HepG2 (cell line): ENCODE data around the gene ITGB7. TPM values are rescaled to one million over a fixed set of nuclear protein-coding genes. Genes with fewer than 3 reads are reported as not detected.

Experiments used
- AKAP8 ChIP-seq: sonication (generic); formaldehyde crosslinking; IDR thresholded peaks from 2 replicates; pipeline ENCODE4 v1.5.1; 2020; ENCODE audit warnings: mild to moderate bottlenecking, missing genetic modification reagents
- ARID3A ChIP-seq: IDR thresholded peaks from 2 replicates; pipeline ENCODE4 v1.6.1; 2012; ENCODE audit warnings: low read depth, low read length, improper control_type of control experiment
- DNMT1 ChIP-seq: sonication (generic); formaldehyde crosslinking; IDR thresholded peaks from 2 replicates; pipeline ENCODE4 v1.5.1; 2020; ENCODE audit warnings: mild to moderate bottlenecking, missing genetic modification reagents
- FOXP1 ChIP-seq, 2 experiments: fragments of 450-650 bp in 1 of 2; IDR thresholded peaks; 2 replicates each; pipeline ENCODE4 v1.6.1; 2017 to 2018; ENCODE audit warnings: antibody characterized with exemption in 1 of 2
- KDM5B ChIP-seq: sonication (generic); formaldehyde crosslinking; IDR thresholded peaks from 2 replicates; pipeline ENCODE4 v1.4.0; 2020; ENCODE audit warnings: missing genetic modification reagents, mild to moderate bottlenecking, borderline replicate concordance
- MTF2 ChIP-seq: sonication (generic); formaldehyde crosslinking; IDR thresholded peaks from 2 replicates; pipeline ENCODE4 v1.5.0; 2020; ENCODE audit warnings: missing genetic modification reagents, borderline replicate concordance
- NFATC3 ChIP-seq: sonication (generic); formaldehyde crosslinking; IDR thresholded peaks from 2 replicates; pipeline ENCODE4 v1.5.1; 2020; ENCODE audit warnings: mild to moderate bottlenecking, missing genetic modification reagents
- NFIC ChIP-seq: IDR thresholded peaks from 2 replicates; pipeline ENCODE4 v1.6.1; 2012; ENCODE audit warnings: mild to moderate bottlenecking, low read length, inconsistent platforms
- NR2F2 ChIP-seq: IDR thresholded peaks from 2 replicates; pipeline ENCODE4 v1.6.1; 2012; ENCODE audit warnings: low read depth, inconsistent platforms, borderline replicate concordance
- SP4 ChIP-seq: sonication (generic); formaldehyde crosslinking; IDR thresholded peaks from 2 replicates; pipeline ENCODE4 v1.8.1; 2023; ENCODE audit warnings: mild to moderate bottlenecking, missing genetic modification reagents
- SPEN ChIP-seq: sonication (generic); formaldehyde crosslinking; IDR thresholded peaks from 2 replicates; pipeline ENCODE4 v1.5.1; 2020; ENCODE audit warnings: low read depth, mild to moderate bottlenecking, missing genetic modification reagents
- TMF1 ChIP-seq: sonication (generic); formaldehyde crosslinking; IDR thresholded peaks from 2 replicates; pipeline ENCODE4 v1.8.1; 2022; ENCODE audit warnings: low read depth, missing genetic modification reagents
- ZBTB34 ChIP-seq: sonication (generic); formaldehyde crosslinking; IDR thresholded peaks from 2 replicates; pipeline ENCODE4 v1.8.0; 2022; ENCODE audit warnings: mild to moderate bottlenecking, missing genetic modification reagents
- ZC3H4 ChIP-seq: sonication (generic); formaldehyde crosslinking; IDR thresholded peaks from 2 replicates; pipeline ENCODE4 v1.4.0; 2020; ENCODE audit warnings: missing genetic modification reagents, borderline replicate concordance
- ZFAT ChIP-seq: sonication (generic); formaldehyde crosslinking; conservative IDR thresholded peaks from 2 replicates; pipeline ENCODE4 v1.8.1; 2023; ENCODE audit warnings: missing genetic modification reagents, inconsistent platforms
- ZFP37 ChIP-seq: sonication (generic); formaldehyde crosslinking; IDR thresholded peaks from 2 replicates; pipeline ENCODE4 v1.4.0; 2020; ENCODE audit warnings: missing genetic modification reagents, borderline replicate concordance
- ZKSCAN1 ChIP-seq: fragments of 150-350 bp; IDR thresholded peaks from 2 replicates; pipeline ENCODE4 v1.6.1; 2014; ENCODE audit warnings: low read length
- ZMAT3 ChIP-seq: sonication (generic); formaldehyde crosslinking; conservative IDR thresholded peaks from 2 replicates; pipeline ENCODE4 v1.7.0; 2021; ENCODE audit warnings: missing genetic modification reagents
- ZNF12 ChIP-seq: sonication (generic); formaldehyde crosslinking; IDR thresholded peaks from 2 replicates; pipeline ENCODE4 v1.5.0; 2020; ENCODE audit warnings: missing genetic modification reagents
- ZNF354B ChIP-seq: sonication (generic); formaldehyde crosslinking; IDR thresholded peaks from 2 replicates; pipeline ENCODE4 v1.8.0; 2022; ENCODE audit warnings: mild to moderate bottlenecking, missing genetic modification reagents
- ZNF574 ChIP-seq: sonication (generic); formaldehyde crosslinking; IDR thresholded peaks from 2 replicates; pipeline ENCODE4 v1.4.0; 2020; ENCODE audit warnings: missing genetic modification reagents
- ZNF737 ChIP-seq: sonication (generic); formaldehyde crosslinking; IDR thresholded peaks from 2 replicates; pipeline ENCODE4 v1.5.0; 2020; ENCODE audit warnings: missing genetic modification reagents, mild to moderate bottlenecking, borderline replicate concordance
- ZNF792 ChIP-seq: IDR thresholded peaks from 2 replicates; pipeline ENCODE4 v1.6.1; 2016
- polyA plus RNA-seq, 8 experiments: library from polyadenylated mRNA; depleted of rRNA in 3 of 8; stranded (reverse) in 7 of 8; unstranded in 1 of 8; fragments of >200 nt; fragmentation: Illumina TruSeq in 4 of 8; extraction: Trizol in 4 of 8; gene quantifications; 2 replicates each; pipeline versions ENCODE4 v1.2.1 to v1.2.3, GENCODE V29; 2011 to 2016; ENCODE audit warnings: low read depth in 4 of 8, missing spikeins in 1 of 8, mixed read lengths in 1 of 8; ENCODE audit not compliant: insufficient read depth in 1 of 8
- total RNA-seq, 5 experiments: library from RNA; depleted of rRNA; stranded (reverse); fragments of >200 nt; fragmentation: Illumina TruSeq; extraction: Trizol; gene quantifications; 2 replicates each; pipeline ENCODE4 v1.2.3, GENCODE V29; 2016; ENCODE audit warnings: low read depth in 1 of 5
- TF ChIP-seq, protein P1 (sequence below): sonication (generic); formaldehyde crosslinking; IDR thresholded peaks from 2 replicates; pipeline ENCODE4 v1.5.0; 2020; ENCODE audit warnings: missing genetic modification reagents

The ITGB7 gene
- total and polyA plus RNA-seq, 2 of the 13 experiments (the other 11 are each of a cell fraction or from before 2014, with no cell fraction given) = 0.16 to 0.18 TPM

- TF ChIP-seq ZNF574 (no peak), SP4 (CRISPR knock-in tag) (no peak), AKAP8 (no peak), TMF1 (CRISPR knock-in tag) (0 out of 2 replicates have a peak, but pooled peaks have one; percentile 20), SPEN (CRISPR knock-in tag) (no peak), ZFAT (no peak), DNMT1 (CRISPR knock-in tag) (0 out of 2 replicates have a peak, but pooled peaks have one; percentile 60), ZKSCAN1 (no peak), ARID3A (no peak), NFATC3 (CRISPR knock-in tag) (no peak), ZMAT3 (CRISPR knock-in tag) (0 out of 2 replicates have a peak, but pooled peaks have one; percentile 19), ZNF354B (CRISPR knock-in tag) (0 out of 2 replicates have a peak, but pooled peaks have one; percentile 92), FOXP1 (IDR thresholded peaks at IDR 0.05) (no peak), FOXP1 (CRISPR knock-in tag; IDR thresholded peaks at IDR 0.05) (no peak), ZNF792 (CRISPR knock-in tag) (no peak), NR2F2 (no peak), ZNF737 (CRISPR knock-in tag) (peak; percentile 84; the same call in 1 of the 2 replicates), NFIC (no peak), ZBTB34 (CRISPR knock-in tag) (no peak), KDM5B (CRISPR knock-in tag) (no peak), ZC3H4 (CRISPR knock-in tag) (peak; percentile 77; the same call in 1 of the 2 replicates), ZNF12 (CRISPR knock-in tag) (no peak), ZFP37 (CRISPR knock-in tag) (no peak), MTF2 (CRISPR knock-in tag) (peak; percentile 73; the same call in 1 of the 2 replicates)
- TF ChIP-seq, protein P1, sequence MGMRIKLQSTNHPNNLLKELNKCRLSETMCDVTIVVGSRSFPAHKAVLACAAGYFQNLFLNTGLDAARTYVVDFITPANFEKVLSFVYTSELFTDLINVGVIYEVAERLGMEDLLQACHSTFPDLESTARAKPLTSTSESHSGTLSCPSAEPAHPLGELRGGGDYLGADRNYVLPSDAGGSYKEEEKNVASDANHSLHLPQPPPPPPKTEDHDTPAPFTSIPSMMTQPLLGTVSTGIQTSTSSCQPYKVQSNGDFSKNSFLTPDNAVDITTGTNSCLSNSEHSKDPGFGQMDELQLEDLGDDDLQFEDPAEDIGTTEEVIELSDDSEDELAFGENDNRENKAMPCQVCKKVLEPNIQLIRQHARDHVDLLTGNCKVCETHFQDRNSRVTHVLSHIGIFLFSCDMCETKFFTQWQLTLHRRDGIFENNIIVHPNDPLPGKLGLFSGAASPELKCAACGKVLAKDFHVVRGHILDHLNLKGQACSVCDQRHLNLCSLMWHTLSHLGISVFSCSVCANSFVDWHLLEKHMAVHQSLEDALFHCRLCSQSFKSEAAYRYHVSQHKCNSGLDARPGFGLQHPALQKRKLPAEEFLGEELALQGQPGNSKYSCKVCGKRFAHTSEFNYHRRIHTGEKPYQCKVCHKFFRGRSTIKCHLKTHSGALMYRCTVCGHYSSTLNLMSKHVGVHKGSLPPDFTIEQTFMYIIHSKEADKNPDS = 0 out of 2 replicates have a peak, but pooled peaks have one; percentile 3
Measured at GRCh38 chr12:53179687-53180219, 27.3 kb downstream of the ITGB7 start (continued).
